Keratinocyte (primary cell): ENCODE measurements around the gene DMD.

ENCODE experiments used
- EZH2 ChIP-seq: IDR thresholded peaks from one replicate; pipeline ENCODE4 v1.6.1; 2012; ENCODE audit warnings: inconsistent platforms, mild to moderate bottlenecking, low read length, moderate library complexity
- TF ChIP-seq, protein P1 (sequence below), 3 experiments: IDR thresholded peaks in 1 of 3; conservative IDR thresholded peaks in 1 of 3; optimal IDR thresholded peaks in 1 of 3; 2 replicates in 2 of 3; 3 replicates in 1 of 3; pipeline versions ENCODE3 to v1.5.1; 2011; ENCODE audit warnings: low read length in 3 of 3, mild to moderate bottlenecking in 3 of 3, moderate library complexity in 2 of 3, control low read depth in 1 of 3, inconsistent platforms in 1 of 3; ENCODE audit not compliant: insufficient read depth in 2 of 3; ENCODE audit errors: extremely low read depth in 1 of 3

DNA sequence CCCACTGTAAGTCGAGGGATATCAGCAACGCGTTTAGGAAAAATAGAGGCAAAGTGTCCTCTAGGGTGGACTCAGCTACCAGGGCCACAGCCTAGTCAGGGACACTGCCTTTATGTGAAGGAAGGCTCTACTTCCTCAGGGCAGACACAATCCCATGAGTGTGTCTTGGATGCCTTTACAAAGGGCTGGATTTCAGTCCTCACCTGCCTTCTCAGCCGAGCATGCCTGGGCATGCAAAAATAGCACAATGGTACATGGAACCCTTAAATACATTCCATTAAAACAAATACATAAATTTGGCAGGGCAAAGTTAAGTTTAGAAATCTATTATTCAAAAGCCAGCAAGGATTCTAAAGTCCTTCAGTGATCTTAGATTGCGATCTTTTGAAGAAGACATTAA lies 51.1 kb downstream of the DMD start:
- TF ChIP-seq, protein P1, sequence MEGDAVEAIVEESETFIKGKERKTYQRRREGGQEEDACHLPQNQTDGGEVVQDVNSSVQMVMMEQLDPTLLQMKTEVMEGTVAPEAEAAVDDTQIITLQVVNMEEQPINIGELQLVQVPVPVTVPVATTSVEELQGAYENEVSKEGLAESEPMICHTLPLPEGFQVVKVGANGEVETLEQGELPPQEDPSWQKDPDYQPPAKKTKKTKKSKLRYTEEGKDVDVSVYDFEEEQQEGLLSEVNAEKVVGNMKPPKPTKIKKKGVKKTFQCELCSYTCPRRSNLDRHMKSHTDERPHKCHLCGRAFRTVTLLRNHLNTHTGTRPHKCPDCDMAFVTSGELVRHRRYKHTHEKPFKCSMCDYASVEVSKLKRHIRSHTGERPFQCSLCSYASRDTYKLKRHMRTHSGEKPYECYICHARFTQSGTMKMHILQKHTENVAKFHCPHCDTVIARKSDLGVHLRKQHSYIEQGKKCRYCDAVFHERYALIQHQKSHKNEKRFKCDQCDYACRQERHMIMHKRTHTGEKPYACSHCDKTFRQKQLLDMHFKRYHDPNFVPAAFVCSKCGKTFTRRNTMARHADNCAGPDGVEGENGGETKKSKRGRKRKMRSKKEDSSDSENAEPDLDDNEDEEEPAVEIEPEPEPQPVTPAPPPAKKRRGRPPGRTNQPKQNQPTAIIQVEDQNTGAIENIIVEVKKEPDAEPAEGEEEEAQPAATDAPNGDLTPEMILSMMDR (optimal IDR thresholded peaks at IDR 0.05 in 1 of 3, IDR thresholded peaks at IDR 0.05 in 1 of 3, conservative IDR thresholded peaks at IDR 0.05 in 1 of 3; ENCODE audit: extremely low read depth in 1 of 3, insufficient read depth in 2 of 3, low read length in 3 of 3) = no peak
- TF ChIP-seq EZH2 = no peak
